HG02610 (cell line): Measurements from ENCODE around the gene ANKRD12.

Experiments used
- ATAC-seq: cut with Tn5 transposase; IDR thresholded peaks from one replicate; pipeline ENCODE4 v1.9.1; 2021; ENCODE audit warnings: mild to moderate bottlenecking, moderate library complexity; ENCODE audit not compliant: unreplicated experiment

The ANKRD12 gene

GRCh38 chr18:9334973-9335696 is 198.6 kb downstream of the ANKRD12 start:
- ATAC-seq = peak; percentile 26
